HepG2 (cell line): Measurements from ENCODE around the gene SNHG17. TPM values are rescaled to one million over a fixed set of nuclear protein-coding genes. Genes with fewer than 3 reads are reported as not detected.
A peak's percentile ranks its signal among the peaks of the same experiment; 100 is the strongest.

Experiments
- GTF3A ChIP-seq: sonication (generic); formaldehyde crosslinking; conservative IDR thresholded peaks from 2 replicates; pipeline ENCODE4 v1.4.0; 2020; ENCODE audit warnings: mild to moderate bottlenecking, missing genetic modification reagents
- MAFF ChIP-seq: IDR thresholded peaks from 2 replicates; pipeline ENCODE4 v1.6.1; 2011; ENCODE audit warnings: low read depth, low read length, improper control_type of control experiment
- STAG1 ChIP-seq: sonication (generic); formaldehyde crosslinking; IDR thresholded peaks from 2 replicates; pipeline ENCODE4 v1.4.0; 2020; ENCODE audit warnings: missing genetic modification reagents
- TBL1XR1 ChIP-seq: fragments of 150-350 bp; IDR thresholded peaks from 2 replicates; pipeline ENCODE4 v1.6.1; 2014; ENCODE audit warnings: borderline replicate concordance, low read length; ENCODE audit not compliant: partially characterized antibody
- ZFP91 ChIP-seq: sonication (generic); formaldehyde crosslinking; IDR thresholded peaks from 2 replicates; pipeline ENCODE4 v1.9.0; 2022; ENCODE audit warnings: missing genetic modification reagents, mild to moderate bottlenecking, borderline replicate concordance
- ZNF83 ChIP-seq: sonication (generic); formaldehyde crosslinking; IDR thresholded peaks from 2 replicates; pipeline ENCODE4 v1.4.0; 2020; ENCODE audit warnings: missing genetic modification reagents, mild to moderate bottlenecking, borderline replicate concordance
- polyA plus RNA-seq, 8 experiments: library from polyadenylated mRNA; depleted of rRNA in 3 of 8; stranded (reverse) in 7 of 8; unstranded in 1 of 8; fragments of >200 nt; fragmentation: Illumina TruSeq in 4 of 8; extraction: Trizol in 4 of 8; gene quantifications; 2 replicates each; pipeline versions ENCODE4 v1.2.1 to v1.2.3, GENCODE V29; 2011 to 2016; ENCODE audit warnings: low read depth in 4 of 8, missing spikeins in 1 of 8, mixed read lengths in 1 of 8; ENCODE audit not compliant: insufficient read depth in 1 of 8
- total RNA-seq, 5 experiments: library from RNA; depleted of rRNA; stranded (reverse); fragments of >200 nt; fragmentation: Illumina TruSeq; extraction: Trizol; gene quantifications; 2 replicates each; pipeline ENCODE4 v1.2.3, GENCODE V29; 2016; ENCODE audit warnings: low read depth in 1 of 5
- TF ChIP-seq, protein P1 (sequence below), 2 experiments: IDR thresholded peaks; 2 replicates each; pipeline ENCODE4 v1.6.1; 2011 to 2012; ENCODE audit warnings: low read length in 2 of 2, borderline replicate concordance in 1 of 2, low read depth in 1 of 2, mild to moderate bottlenecking in 1 of 2, moderate library complexity in 1 of 2
- TF ChIP-seq, protein P2 (sequence below): sonication (generic); formaldehyde crosslinking; IDR thresholded peaks from 2 replicates; pipeline ENCODE4 v1.4.0; 2020; ENCODE audit warnings: missing genetic modification reagents, mild to moderate bottlenecking, borderline replicate concordance
- TF ChIP-seq, protein P3 (sequence below): sonication (generic); formaldehyde crosslinking; IDR thresholded peaks from 2 replicates; pipeline ENCODE4 v1.5.1; 2020; ENCODE audit warnings: mild to moderate bottlenecking, missing genetic modification reagents, borderline replicate concordance
- TF ChIP-seq, protein P4 (sequence below): sonication (generic); formaldehyde crosslinking; IDR thresholded peaks from 2 replicates; pipeline ENCODE4 v1.8.0; 2022; ENCODE audit warnings: missing genetic modification reagents, mild to moderate bottlenecking, moderate library complexity, borderline replicate concordance

Gene SNHG17
- total and polyA plus RNA-seq, 2 of the 13 experiments (the other 11 are each of a cell fraction or from before 2014, with no cell fraction given), result 26.2 to 41.2 TPM

DNA sequence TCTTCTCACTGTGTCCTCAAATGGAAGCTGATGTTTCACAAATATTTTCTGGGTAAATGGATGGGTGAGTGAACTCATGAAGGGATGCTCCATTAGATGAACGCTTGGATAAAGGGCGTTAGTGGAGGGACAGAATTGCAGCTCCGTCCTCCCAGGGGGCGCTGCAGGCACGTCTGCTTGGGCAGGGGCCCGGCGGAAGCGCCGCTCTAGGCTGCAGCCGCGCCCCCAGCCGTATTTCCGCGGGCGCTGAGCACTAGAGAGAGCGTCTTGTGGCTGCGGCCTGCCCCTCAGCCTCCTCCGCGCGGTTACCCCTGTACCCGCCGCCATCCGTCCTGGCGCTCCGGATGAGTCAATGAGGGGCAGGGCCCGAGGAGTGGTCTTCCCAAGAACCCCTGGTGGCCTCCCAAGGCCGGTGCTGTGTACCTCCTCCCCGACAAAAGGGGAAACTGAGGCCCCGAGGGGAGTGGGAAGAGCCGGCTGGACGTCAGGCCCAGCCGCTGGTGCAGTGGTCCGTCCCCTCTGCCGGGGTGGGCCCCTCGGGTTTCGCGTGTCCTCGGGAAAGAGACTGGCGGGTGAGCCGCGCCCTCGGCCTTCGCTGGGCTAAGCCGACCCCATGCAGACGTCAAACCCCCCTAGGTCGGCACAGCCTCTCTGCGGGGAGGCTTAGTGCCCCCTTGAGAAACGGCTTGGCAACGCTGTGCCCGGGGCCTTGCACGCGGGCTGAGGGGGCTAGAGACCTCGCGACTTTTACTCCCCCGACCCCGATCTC lies 11.5 kb upstream of the SNHG17 start (continued):
- TF ChIP-seq, protein P1, sequence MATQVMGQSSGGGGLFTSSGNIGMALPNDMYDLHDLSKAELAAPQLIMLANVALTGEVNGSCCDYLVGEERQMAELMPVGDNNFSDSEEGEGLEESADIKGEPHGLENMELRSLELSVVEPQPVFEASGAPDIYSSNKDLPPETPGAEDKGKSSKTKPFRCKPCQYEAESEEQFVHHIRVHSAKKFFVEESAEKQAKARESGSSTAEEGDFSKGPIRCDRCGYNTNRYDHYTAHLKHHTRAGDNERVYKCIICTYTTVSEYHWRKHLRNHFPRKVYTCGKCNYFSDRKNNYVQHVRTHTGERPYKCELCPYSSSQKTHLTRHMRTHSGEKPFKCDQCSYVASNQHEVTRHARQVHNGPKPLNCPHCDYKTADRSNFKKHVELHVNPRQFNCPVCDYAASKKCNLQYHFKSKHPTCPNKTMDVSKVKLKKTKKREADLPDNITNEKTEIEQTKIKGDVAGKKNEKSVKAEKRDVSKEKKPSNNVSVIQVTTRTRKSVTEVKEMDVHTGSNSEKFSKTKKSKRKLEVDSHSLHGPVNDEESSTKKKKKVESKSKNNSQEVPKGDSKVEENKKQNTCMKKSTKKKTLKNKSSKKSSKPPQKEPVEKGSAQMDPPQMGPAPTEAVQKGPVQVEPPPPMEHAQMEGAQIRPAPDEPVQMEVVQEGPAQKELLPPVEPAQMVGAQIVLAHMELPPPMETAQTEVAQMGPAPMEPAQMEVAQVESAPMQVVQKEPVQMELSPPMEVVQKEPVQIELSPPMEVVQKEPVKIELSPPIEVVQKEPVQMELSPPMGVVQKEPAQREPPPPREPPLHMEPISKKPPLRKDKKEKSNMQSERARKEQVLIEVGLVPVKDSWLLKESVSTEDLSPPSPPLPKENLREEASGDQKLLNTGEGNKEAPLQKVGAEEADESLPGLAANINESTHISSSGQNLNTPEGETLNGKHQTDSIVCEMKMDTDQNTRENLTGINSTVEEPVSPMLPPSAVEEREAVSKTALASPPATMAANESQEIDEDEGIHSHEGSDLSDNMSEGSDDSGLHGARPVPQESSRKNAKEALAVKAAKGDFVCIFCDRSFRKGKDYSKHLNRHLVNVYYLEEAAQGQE (IDR thresholded peaks at IDR 0.05; ENCODE audit: borderline replicate concordance in 1 of 2, low read depth in 1 of 2, low read length in 2 of 2), result peak in 1 of 2 experiments; percentile 80; a peak in 1 of 4 replicates
- peak; percentile 68 for TF ChIP-seq TBL1XR1
- TF ChIP-seq, protein P2, sequence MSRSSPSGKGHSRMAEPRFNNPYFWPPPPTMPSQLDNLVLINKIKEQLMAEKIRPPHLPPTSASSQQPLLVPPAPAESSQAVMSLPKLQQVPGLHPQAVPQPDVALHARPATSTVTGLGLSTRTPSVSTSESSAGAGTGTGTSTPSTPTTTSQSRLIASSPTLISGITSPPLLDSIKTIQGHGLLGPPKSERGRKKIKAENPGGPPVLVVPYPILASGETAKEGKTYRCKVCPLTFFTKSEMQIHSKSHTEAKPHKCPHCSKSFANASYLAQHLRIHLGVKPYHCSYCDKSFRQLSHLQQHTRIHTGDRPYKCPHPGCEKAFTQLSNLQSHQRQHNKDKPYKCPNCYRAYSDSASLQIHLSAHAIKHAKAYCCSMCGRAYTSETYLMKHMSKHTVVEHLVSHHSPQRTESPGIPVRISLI (CRISPR knock-in tag), result peak; percentile 70
- TF ChIP-seq, protein P3, sequence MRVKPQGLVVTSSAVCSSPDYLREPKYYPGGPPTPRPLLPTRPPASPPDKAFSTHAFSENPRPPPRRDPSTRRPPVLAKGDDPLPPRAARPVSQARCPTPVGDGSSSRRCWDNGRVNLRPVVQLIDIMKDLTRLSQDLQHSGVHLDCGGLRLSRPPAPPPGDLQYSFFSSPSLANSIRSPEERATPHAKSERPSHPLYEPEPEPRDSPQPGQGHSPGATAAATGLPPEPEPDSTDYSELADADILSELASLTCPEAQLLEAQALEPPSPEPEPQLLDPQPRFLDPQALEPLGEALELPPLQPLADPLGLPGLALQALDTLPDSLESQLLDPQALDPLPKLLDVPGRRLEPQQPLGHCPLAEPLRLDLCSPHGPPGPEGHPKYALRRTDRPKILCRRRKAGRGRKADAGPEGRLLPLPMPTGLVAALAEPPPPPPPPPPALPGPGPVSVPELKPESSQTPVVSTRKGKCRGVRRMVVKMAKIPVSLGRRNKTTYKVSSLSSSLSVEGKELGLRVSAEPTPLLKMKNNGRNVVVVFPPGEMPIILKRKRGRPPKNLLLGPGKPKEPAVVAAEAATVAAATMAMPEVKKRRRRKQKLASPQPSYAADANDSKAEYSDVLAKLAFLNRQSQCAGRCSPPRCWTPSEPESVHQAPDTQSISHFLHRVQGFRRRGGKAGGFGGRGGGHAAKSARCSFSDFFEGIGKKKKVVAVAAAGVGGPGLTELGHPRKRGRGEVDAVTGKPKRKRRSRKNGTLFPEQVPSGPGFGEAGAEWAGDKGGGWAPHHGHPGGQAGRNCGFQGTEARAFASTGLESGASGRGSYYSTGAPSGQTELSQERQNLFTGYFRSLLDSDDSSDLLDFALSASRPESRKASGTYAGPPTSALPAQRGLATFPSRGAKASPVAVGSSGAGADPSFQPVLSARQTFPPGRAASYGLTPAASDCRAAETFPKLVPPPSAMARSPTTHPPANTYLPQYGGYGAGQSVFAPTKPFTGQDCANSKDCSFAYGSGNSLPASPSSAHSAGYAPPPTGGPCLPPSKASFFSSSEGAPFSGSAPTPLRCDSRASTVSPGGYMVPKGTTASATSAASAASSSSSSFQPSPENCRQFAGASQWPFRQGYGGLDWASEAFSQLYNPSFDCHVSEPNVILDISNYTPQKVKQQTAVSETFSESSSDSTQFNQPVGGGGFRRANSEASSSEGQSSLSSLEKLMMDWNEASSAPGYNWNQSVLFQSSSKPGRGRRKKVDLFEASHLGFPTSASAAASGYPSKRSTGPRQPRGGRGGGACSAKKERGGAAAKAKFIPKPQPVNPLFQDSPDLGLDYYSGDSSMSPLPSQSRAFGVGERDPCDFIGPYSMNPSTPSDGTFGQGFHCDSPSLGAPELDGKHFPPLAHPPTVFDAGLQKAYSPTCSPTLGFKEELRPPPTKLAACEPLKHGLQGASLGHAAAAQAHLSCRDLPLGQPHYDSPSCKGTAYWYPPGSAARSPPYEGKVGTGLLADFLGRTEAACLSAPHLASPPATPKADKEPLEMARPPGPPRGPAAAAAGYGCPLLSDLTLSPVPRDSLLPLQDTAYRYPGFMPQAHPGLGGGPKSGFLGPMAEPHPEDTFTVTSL (CRISPR knock-in tag), result peak; percentile 34
- TF ChIP-seq, protein P4, sequence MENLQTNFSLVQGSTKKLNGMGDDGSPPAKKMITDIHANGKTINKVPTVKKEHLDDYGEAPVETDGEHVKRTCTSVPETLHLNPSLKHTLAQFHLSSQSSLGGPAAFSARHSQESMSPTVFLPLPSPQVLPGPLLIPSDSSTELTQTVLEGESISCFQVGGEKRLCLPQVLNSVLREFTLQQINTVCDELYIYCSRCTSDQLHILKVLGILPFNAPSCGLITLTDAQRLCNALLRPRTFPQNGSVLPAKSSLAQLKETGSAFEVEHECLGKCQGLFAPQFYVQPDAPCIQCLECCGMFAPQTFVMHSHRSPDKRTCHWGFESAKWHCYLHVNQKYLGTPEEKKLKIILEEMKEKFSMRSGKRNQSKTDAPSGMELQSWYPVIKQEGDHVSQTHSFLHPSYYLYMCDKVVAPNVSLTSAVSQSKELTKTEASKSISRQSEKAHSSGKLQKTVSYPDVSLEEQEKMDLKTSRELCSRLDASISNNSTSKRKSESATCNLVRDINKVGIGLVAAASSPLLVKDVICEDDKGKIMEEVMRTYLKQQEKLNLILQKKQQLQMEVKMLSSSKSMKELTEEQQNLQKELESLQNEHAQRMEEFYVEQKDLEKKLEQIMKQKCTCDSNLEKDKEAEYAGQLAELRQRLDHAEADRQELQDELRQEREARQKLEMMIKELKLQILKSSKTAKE (CRISPR knock-in tag), result peak; percentile 73
- no peak; the same call in 1 of the 2 replicates for TF ChIP-seq MAFF
- 0 out of 2 replicates have a peak, but pooled peaks have one; percentile 30 for TF ChIP-seq GTF3A (CRISPR knock-in tag)
- TF ChIP-seq STAG1 (CRISPR knock-in tag), result peak; percentile 66
- TF ChIP-seq ZFP91 (CRISPR knock-in tag), result peak; percentile 98
- 0 out of 2 replicates have a peak, but pooled peaks have one; percentile 51 for TF ChIP-seq ZNF83 (CRISPR knock-in tag)
